Muscle of leg (tissue), 11 donors: ENCODE data around the gene B4GAT1. TPM values are rescaled to one million over a fixed set of nuclear protein-coding genes. Genes with fewer than 3 reads are reported as not detected.

Experiments used
- DNase-seq: peaks from one replicate; pipeline ENCODE4 v3.0.0; 2013
- H3K27ac ChIP-seq: one replicate; pipeline ENCODE4 v1.5.1; 2013; ENCODE audit warnings: mild to moderate bottlenecking, low read length, control low read depth
- H3K27me3 ChIP-seq: one replicate; pipeline ENCODE4 v1.6.1; 2013; ENCODE audit warnings: low read length; ENCODE audit not compliant: control insufficient read depth, insufficient read depth
- H3K36me3 ChIP-seq: one replicate; pipeline ENCODE4 v1.6.1; 2013; ENCODE audit warnings: low read length; ENCODE audit not compliant: control insufficient read depth, insufficient read depth
- H3K4me1 ChIP-seq: one replicate; pipeline ENCODE4 v1.6.1; 2013; ENCODE audit warnings: low read length; ENCODE audit not compliant: control insufficient read depth, insufficient read depth
- H3K4me3 ChIP-seq: one replicate; pipeline ENCODE4 v1.5.1; 2013; ENCODE audit warnings: low read length, control low read depth
- H3K9me3 ChIP-seq: replicated peaks from 2 replicates; pipeline ENCODE4 v1.6.1; 2013; ENCODE audit warnings: low read depth, low read length; ENCODE audit not compliant: control insufficient read depth
- WGBS: methylation state at CpG from one replicate; pipeline ENCODE4 v1.1.5; 2013; ENCODE audit warnings: missing lambda C conversion rate; ENCODE audit not compliant: insufficient coverage; 5-methylcytosine and 5-hydroxymethylcytosine counted together
- polyA plus RNA-seq, 8 donors: library from polyadenylated mRNA; unstranded; fragments of 120-200 nt; gene quantifications; one replicate each; pipeline versions ENCODE4 v1.2.1 to v1.2.3, GENCODE V29; 2013; ENCODE audit warnings: inconsistent platforms in 1 of 8, low replicate concordance in 1 of 8; ENCODE audit not compliant: insufficient read length in 8 of 8, insufficient read depth in 1 of 8
- total RNA-seq: library from RNA; stranded (reverse); fragments of 120-200 nt; gene quantifications from one replicate; pipeline ENCODE4 v1.2.4, GENCODE V29; 2013

The B4GAT1 gene
- total and polyA plus RNA-seq, 9 donors, result 17.7 to 25.7 (median 23.2) TPM

DNA sequence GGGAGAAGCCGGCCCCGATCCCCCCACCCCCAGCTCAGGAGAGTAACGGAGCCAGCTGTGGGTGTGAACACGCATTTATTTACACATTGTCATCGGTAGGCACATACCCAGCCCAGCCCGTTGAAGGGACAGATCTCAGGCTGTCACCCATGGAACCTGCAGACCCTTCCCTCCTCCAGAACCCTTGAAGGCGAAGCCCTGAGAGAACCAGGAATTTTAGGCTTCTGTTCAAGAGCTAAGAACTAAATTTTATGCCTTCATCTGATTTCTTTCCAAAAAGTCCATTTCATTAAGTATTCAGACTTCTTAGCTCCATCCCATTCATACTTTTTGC, 2.1 kb downstream of the B4GAT1 start:
- peaks cover 32% of the 10 kb centered on the region for H3K36me3 ChIP-seq
- no peaks in the 10 kb centered on the region for H3K27me3 ChIP-seq
- peak overlapping the region; percentile 88 for H3K27ac ChIP-seq
- H3K9me3 ChIP-seq, result no peaks in the 10 kb centered on the region
- peak overlapping the region; percentile 89 for H3K4me3 ChIP-seq
- DNase-seq, result no peak
- H3K4me1 ChIP-seq, result peaks cover 34% of the 10 kb centered on the region
- WGBS, result 8% methylated on average over 6 of the region's 7 CpGs

DNA sequence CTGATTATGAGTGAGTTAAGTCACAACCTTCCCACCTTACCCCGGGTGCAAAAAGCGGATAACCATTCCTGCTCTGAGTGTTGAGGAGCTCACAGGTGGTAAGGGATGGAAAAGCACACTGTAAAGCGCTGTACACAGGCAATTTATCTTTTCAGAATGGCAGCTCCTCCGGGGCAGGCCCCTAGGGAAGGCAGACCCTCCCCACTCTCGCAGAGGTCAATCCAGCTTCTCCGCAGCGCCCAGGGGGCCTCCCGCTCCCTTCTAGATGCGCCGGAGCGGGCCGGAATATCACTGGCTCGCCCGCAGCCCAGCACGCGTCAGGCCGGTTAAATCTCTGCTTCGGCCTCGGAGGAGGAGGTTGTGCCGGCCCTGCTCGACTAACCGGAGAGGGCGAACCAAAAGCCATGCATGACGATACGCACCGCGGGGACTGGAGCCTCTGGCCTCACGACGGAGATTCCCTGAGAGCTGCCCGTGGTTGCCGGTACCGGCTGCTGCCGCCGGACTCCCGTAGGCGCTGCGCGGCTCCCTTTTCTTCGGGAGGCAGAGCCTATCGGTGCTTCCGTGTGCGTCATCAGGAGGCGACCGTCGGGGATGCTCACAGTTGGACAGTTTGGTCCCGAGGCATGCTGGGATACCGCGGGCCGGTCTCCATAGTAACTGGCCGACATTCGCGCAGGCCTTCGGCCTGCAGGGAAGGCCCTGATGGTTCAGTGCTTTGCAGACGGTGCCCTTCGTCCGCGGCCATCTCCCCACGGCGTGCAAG, 2.7 kb downstream of the B4GAT1 start, which contains the start of gene BRMS1:
Gene BRMS1 (minus strand): TSS at position 555 of the 766 bp plus-strand sequence. CDS start 2,870 bp downstream, outside the sequence.
- Histone ChIP-seq H3K27me3 (no peaks in the 10 kb centered on the region), H3K4me3 (peak within 1 kb of the TSS; percentile 89), H3K27ac (peak within 1 kb of the TSS; percentile 88), H3K4me1 (peaks cover 34% of the 10 kb centered on the region), H3K9me3 (no peaks in the 10 kb centered on the region), H3K36me3 (peaks cover 38% of the 10 kb centered on the region)
- peak; percentile 99 for DNase-seq
- under 1% methylated on average over 57 of the region's 59 CpGs for WGBS

DNA sequence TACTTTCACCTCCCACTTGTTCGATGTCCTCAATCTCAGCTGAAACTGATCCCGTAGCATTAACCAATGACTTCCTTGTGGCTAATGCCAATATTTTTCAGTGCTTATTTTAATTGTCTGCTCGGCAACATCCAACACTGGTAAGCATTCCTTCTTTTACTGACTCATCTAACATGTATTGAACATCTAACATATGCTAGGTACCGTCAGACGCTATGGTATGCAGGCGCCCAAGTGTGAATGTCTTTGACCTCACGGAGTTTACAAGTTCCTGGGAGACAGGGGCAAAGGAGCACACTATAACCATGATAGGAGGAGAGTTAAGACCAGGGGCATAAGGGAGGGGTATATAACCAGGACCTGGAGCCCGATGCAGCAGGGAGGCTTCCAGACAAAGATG, 4.3 kb downstream of the B4GAT1 start:
- 88% methylated on average over 8 of the region's 8 CpGs for WGBS
- H3K36me3 ChIP-seq, result peaks cover 53% of the 10 kb centered on the region
- H3K27me3 ChIP-seq, result no peaks in the 10 kb centered on the region
- DNase-seq, result no peak
- H3K4me1 ChIP-seq, result peaks cover 31% of the 10 kb centered on the region
- H3K9me3 ChIP-seq, result no peaks in the 10 kb centered on the region
- no peak overlapping the region for H3K4me3 ChIP-seq
- no peak overlapping the region for H3K27ac ChIP-seq

DNA sequence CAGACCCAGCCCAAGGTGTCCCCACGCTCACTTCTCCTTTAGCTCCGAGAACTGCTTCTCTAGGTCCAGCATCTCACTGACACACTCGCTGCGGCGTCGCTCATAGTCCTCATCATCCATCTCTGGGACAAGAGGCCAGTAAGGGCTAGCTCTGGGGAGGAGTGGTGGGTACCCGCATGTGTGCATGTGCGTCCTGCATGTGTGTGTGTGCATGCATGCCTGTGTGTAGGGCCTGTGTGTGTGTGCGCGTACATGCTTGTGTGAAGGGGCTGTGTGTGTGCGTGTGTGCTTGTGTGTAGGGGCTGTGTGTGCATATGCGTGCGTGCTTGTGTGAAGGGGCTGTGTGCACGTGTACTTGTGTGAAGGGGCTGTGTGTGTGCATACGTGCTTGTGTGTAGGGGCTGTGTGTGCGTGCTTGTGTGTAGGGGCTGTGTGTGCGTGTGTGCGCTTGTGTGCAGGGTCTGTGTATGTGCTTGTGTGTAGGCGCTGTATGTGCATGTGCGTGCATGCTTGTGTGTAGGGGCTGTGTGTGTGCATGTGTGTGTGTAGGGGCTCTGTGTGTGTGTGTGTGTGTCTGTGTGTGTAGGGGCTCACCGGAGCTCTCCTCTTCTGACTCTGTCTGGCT, 5.8 kb downstream of the B4GAT1 start:
- Histone ChIP-seq H3K4me3 (no peak overlapping the region), H3K27me3 (no peaks in the 10 kb centered on the region), H3K4me1 (peaks cover 39% of the 10 kb centered on the region), H3K9me3 (no peaks in the 10 kb centered on the region), H3K27ac (no peak overlapping the region), H3K36me3 (peaks cover 64% of the 10 kb centered on the region)
- no peak for DNase-seq
- WGBS, result 92% methylated on average over 15 of the region's 21 CpGs

DNA sequence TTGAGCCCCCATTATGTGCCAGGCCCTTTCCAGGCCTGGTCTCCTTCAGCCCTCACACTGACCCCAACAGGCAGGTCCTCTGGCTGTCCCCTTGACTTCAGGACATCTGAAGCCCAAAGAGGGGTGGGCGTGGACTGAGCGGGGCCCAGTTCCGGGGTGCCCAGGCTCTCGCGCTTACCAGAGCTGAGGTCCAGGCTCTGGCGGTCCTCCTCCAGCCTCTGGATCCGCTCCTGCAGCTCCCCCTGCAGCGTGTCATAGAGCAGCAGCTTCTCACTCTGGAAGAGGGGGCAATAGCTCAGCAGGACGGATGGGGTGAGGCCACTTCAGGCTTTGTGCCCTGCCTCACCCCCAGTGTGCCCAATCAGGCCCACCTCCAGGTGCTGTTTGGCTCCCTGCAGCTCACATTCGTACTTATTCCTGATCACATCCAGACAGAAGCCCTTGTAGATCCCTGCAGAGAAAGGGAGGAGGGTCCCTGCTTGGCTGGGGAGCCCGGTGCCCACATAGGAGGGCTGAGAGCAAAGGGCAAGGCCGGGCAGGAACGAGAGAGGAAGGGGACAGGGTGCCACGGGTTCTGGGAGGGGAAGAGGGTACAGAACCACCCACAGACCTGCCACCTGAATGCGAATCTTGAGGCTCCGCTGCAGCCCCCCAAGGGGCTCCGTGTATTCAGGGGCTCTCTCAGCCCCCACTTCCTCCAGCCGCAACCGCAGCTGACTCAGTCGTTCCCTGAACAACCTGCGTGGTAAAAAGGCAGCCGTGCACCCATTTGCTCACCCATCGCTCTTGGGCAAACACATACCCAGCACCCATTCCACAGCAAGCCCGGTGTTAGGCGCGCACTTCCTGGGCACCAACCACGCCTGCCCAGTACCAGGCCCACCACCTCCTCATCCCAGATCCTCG, 6.6 kb downstream of the B4GAT1 start:
- Histone ChIP-seq H3K4me3 (no peak overlapping the region), H3K36me3 (peaks cover 64% of the 10 kb centered on the region), H3K27ac (no peak overlapping the region), H3K9me3 (no peaks in the 10 kb centered on the region), H3K27me3 (no peaks in the 10 kb centered on the region), H3K4me1 (peaks cover 39% of the 10 kb centered on the region)
- peak; percentile 0 for DNase-seq
- 91% methylated on average over 26 of the region's 28 CpGs for WGBS

DNA sequence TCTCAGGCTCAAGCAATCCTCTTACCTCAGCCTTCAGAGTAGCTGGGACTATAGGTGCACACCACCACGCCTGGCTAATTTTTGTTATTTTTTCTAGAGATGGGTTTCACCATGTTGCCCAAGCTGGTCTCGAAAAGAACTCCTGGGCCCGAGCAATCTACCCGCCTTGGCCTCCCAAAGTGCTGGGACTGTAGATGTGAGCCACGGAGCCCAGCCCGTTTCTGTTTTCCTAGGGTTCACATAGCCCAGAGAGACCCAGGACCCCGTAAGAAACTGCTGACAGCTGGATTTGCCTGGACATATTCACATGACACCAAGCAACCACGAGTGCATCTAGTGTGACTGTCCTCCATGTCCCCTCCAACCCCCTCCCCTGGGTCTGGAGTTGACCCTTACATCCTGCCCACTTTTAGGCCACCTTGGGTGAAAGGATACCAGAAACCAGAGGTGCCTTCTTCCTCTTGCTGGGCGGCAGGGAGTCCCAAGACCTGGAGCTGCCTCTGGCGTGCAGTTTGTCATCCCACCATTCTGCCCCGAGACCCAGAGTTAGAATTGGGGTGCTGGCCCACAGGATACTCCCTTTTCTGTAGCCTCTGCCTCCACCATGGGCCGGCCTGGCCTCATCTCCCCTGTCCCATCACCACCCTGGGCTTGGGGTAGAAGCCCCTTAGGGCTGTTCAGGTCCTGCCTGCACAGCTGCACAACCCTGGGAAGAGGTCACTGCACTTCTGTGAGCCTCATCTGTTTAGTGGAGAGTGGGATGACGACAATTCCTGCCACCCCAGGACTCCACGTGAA, 7.5 kb downstream of the B4GAT1 start:
- Histone ChIP-seq H3K27me3 (no peaks in the 10 kb centered on the region), H3K27ac (no peak overlapping the region), H3K4me3 (no peak overlapping the region), H3K9me3 (no peaks in the 10 kb centered on the region), H3K36me3 (peaks cover 64% of the 10 kb centered on the region), H3K4me1 (peaks cover 41% of the 10 kb centered on the region)
- no peak for DNase-seq
- 83% methylated on average over 8 of the region's 14 CpGs for WGBS

DNA sequence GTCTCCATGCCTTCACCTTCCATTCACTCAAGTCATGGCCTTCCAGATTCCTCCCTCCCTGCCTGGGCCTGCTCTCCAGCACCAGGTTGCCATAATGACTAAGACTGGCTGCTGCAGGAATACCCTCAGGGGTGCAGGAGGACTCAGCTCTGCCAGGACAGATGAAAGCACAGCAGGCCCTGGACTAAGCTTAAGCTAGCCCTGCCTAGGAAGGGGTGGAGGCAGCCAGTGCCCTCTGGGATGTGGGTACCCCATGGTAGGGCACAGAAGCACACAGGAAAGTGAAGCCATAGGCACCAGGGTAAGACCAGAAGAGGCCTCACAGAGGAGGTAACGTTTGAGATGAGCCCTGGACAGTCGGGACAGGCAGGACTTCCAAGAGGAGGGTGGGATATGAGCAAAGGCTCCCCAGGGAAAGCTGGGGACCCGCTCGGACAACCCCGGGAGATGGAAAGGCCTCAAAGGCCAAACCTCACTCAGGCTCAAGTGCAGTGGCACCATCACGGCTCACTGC, 8.2 kb downstream of the B4GAT1 start:
- WGBS, result 86% methylated on average over 6 of the region's 6 CpGs
- peaks cover 64% of the 10 kb centered on the region for H3K36me3 ChIP-seq
- no peak overlapping the region for H3K4me3 ChIP-seq
- peaks cover 41% of the 10 kb centered on the region for H3K4me1 ChIP-seq
- H3K9me3 ChIP-seq, result no peaks in the 10 kb centered on the region
- no peak overlapping the region for H3K27ac ChIP-seq
- H3K27me3 ChIP-seq, result no peaks in the 10 kb centered on the region
- DNase-seq, result peak; percentile 1

DNA sequence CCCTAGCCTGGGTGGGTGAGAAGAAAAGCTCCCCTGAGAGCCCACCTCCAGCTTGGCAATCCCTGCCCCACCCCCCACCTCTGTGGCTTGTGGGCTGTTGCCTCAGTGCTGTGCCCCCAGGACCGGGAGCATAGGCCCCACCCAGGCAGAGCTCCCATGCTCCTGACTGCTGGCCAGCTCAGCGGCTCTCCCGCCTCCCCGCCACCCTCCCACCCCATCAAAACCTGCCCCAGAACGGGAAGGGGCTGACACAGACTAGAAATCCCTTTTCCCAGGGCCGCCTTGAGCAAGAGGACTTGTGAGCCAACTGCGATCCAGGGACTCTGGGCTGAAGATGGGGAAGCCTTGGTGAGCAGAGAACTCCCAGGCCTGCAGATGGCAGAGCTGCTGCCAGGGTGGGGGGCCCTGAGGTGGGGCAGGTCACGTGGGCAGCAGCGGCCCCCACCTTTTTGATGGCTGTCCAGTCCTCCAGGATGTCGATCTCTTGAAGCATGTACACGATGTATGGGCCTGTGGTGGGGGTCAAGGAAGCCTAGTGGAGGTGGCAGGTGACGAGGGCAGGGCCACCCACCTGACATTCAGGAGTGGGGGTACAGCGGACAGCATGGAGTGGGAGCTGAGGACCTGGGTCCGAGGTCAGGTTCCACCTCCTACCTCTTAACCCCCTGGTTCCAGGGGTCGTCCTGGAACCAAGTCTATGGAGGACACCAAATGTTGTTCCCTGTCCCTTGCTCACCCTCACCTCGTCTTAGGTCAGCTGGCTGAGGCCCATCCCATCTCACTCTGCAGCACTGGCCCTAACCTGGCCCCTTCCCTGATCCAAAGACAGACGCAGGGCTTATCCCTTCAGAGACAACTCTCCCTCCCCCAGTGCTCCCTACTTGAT, 8.9 kb downstream of the B4GAT1 start:
- H3K27me3 ChIP-seq, result no peaks in the 10 kb centered on the region
- no peak overlapping the region for H3K4me3 ChIP-seq
- peak; percentile 9 for DNase-seq
- H3K9me3 ChIP-seq, result no peaks in the 10 kb centered on the region
- H3K4me1 ChIP-seq, result peaks cover 37% of the 10 kb centered on the region
- peaks cover 64% of the 10 kb centered on the region for H3K36me3 ChIP-seq
- no peak overlapping the region for H3K27ac ChIP-seq
- 69% methylated on average over 14 of the region's 17 CpGs for WGBS
